COLO668 (cell line): ENCODE data around the gene ITGA5.
A peak's percentile ranks its signal among the peaks of the same experiment; 100 is the strongest.

ENCODE experiments used
- DNase-seq: peaks from one replicate; lab custom pipeline; 2025; ENCODE audit not compliant: unreplicated experiment; lab: John Stamatoyannopoulos, UW

Gene ITGA5

DNA sequence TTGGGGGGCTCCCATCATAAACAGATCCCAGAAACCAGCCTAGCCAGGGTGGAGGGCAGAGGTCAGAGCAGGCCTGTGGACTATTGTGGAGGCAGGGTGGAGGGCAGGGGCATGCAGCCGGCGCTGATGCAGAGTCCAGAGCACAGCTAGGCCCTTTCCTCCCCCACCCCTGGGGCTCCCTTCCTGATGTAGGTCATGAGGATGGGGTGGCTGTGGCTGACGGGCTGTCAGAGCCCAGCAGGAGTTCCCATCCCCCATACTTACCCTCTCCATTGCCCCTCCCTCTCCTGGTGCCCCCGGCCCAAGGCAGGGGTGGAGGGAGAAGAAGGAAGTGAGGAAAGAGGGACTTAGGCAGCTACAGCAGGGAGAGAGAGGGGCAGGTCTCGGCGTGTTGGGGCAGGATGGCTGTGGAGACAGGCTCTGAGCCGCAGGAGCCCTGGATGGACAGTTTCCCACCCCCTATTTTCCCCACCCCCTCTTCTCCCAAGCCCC lies 28.8 kb downstream of the ITGA5 start:
- no peak for DNase-seq

GRCh38 chr12:54389607-54390175 lies 29.4 kb downstream of the ITGA5 start:
- DNase-seq, result no peak

DNA sequence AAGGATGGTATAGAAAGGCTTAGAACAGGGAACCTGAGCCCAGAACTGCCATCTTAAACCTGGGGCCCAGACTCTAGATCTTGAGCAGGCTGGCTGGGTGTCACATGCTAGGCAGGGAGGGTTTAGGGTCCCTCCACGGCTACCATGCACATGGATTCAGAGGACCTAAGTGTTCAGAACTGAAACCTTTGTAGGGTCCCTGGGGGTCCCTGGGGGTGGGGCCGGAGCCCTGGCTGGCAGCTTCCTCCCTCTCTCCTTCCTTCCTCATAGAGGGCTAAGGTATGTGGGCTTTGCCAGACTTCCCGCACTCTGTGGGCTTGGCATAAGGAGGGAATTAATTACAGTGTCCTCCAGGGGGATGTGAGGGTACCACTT lies 29.9 kb downstream of the ITGA5 start:
- no peak for DNase-seq

- no peak for DNase-seq
Measured at GRCh38 chr12:54388237-54389133, 30.6 kb downstream of the ITGA5 start.

DNA sequence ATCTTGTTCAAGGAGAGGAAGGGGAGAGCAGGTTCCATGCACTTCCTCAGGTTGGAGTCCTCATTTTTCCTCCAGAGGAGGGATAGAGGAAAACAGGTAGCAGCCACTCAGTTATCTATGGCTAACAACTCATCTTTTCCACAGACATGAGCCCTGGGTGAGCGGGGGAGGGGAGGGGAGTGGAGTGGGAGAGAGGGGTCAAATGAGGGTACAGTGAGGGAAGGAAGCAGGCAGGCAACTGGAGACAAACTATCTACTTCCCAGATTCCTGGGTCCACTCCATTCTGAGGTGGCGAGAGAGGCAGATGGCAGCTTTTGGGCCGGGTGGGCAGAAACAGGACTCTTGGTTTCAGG lies 32.0 kb downstream of the ITGA5 start:
- DNase-seq, result no peak

DNA sequence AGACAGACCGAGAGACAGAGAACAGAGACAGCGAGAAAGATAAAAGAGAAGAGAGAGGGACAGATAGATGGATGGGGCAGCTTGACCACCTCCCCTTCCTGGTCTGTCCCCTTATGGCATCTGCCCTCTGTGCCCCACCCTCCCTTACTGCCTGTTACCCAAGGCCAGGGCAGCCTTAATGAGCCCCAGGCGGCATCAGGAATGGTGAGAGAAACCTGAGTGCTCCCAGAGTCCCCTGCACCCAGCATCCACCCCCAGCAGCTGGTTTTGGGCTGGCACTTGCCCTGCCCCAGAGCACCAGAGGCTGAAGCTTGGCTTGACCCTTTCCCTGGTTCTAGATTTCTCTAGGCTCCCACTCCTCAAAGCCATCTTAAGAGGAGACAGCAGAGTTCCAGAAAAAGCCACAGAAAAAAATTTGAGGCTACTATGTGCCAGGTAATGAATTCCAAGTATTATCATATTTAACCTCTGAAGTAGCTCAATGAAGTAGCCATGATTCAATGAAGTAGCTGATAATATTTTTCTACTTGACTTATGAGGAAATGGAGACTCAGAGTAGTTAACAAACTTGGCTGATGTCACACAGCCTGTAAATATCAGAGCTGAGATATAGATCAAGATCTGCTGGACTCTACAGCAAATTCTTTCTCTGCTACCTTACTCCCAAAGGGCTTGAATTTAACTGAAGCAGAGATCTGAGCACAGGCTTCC lies 32.5 kb downstream of the ITGA5 start:
- DNase-seq, result no peak

GRCh38 chr12:54385251-54385914 lies 33.7 kb downstream of the ITGA5 start:
- DNase-seq, result no peak

DNA sequence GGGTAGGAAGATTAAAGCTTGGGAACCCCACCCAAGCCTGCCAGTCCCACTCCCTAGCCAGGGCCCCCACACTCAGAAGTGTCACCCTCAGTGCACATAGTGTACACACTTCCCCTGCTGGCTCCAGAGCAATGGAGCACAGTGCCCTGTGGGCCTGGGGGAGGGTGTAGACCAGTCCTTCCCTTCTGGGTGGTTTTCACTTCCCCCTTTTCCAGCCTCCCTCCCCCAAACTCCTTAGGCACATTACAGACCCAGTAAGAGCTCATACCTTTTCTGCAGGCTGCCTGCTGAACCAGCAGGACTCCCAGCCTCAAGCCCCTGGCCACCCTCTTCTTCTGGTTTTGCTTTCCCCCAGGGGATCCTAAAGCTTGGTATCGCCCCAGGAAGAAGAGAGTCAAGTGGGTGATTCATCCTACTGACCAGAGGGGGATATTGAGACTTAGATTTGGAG lies 34.5 kb downstream of the ITGA5 start, which contains the start of gene ZNF385A:
TSS of gene ZNF385A (minus strand) at position 143 of the 451 bp plus-strand sequence. CDS start 219 bp downstream, outside the sequence.
- no peak for DNase-seq

DNA sequence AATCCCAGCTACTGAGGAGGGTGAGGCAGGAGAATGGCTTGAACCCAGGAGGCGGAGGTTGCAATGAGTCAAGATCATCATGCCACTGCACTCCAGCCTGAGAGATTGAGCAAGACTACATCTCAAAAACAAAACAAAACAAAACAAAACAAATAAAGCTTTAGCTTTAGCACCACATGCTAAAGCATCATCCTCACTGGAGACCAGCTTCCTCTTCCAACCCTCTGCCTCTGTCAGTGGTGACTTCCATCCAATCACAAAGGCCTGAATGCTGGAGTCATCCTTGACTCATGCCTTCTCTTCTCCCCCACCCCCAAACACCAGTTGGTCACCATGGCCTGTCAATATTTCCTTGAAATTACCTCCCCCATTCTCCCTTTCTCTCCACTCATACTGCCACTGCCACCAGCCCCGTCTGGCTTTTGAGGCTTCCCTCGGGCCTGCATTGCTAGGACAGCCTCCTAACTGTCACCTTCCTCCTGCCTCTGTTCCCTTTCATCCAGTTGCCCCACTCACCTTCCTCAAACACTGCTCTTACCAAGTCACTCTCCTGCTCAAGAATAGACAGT lies 35.9 kb downstream of the ITGA5 start:
- no peak for DNase-seq

DNA sequence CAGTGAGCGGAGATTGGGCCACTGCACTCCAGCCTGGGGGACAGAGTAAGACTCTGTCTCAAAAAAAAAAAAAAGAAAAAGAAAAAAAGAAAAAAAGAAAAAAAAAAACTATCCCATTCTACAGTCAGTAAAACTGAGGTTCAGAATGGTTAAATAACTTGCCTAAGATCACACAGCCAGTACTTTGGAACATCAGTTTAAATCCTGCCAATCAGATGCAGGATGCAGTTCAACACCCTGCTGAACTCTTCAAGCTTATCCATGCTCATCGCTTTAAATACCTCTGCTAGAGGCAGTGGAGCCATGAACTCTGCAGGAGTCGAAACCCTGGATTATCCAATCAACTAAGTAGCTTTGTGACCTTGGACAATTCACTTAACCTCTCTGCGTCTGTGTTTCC lies 37.9 kb downstream of the ITGA5 start:
- no peak for DNase-seq

DNA sequence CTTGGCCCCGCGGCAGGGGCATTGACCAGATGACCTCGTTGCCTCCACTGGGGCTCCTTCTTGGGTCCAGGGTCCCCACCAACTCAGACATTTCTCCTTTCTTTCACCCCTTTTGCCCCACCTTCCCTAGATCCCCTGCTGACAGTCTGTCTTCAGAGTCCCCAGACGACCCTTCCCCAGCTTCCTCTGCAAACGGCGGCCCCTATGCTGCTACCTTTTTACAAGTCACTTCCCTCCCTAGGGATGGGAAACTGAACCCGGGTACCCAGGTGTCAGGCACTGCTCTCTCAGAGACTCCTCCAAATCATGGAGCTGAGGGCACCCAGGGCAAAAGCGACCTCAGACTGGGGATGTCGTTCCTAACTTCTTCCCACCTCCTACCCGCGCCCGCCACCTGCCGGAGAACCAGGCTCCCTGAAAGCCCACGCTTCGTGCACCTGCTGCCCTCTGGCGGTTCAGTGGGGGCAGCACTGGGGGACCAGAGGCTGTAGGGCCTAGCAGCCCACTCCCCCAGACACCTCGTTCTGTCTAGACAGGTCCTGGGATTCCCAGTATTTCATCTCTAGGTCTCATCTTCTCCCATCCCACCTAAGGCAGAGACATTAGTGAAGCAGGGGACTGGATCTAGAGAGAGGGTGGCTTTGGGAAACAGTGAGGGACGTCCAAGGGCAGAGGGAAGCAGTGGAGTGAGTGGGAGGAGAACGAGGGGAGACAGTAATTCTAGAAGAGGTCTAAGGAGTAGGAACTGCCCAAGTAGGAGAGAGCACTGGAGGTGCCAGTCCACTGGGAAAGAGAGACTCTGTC lies 39.5 kb downstream of the ITGA5 start:
- peak; percentile 87 for DNase-seq

- peak; percentile 58 for DNase-seq
Measured at GRCh38 chr12:54378796-54379397, 40.2 kb downstream of the ITGA5 start.

GRCh38 chr12:54377797-54378515 lies 41.1 kb downstream of the ITGA5 start:
- DNase-seq, result no peak

GRCh38 chr12:54377007-54377406 lies 42.1 kb downstream of the ITGA5 start:
- no peak for DNase-seq

- no peak for DNase-seq
Measured at GRCh38 chr12:54376596-54376995, 42.5 kb downstream of the ITGA5 start.

- DNase-seq, result no peak
Measured at GRCh38 chr12:54375259-54375579, 43.8 kb downstream of the ITGA5 start.

DNA sequence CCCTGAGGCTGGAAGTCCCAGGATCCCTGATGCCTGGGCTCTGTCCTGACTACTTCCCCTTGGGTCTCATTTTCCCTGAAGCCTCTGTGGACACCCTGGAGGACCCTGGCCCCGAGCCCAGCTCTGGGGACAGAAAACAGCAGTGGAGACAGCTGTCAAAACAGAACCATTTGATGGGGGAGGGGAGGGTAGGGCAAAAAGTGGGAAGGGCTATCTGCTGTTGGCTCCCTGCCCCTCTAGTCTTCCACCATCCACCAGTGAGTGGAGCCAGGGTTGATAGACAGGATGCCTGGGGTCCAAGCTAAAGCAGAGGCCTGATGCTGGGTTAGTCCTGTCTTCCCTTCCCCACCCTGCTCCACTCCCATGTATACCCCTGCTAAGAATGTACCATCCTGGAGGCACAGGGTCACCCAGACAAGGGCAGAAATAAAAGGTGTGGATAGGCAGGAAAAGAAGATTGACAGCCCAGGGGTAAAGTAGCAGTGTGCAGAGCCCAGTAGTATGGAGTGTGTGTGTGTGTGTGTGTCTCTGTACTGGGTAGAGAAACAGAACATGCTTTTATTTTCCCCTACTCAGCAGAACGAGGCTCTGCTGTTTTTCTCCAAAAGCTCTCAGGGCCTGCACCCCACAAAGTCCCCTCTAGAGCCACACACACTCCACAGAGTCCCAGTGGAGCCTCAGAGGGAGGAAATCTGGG lies 44.4 kb downstream of the ITGA5 start:
- peak; percentile 46 for DNase-seq
